GM12872 (cell line): ENCODE measurements around the gene MAGEF1.
A peak's percentile ranks its signal among the peaks of the same experiment; 100 is the strongest.

Source experiments
- CTCF ChIP-seq: IDR thresholded peaks from 3 replicates; pipeline ENCODE4 v1.5.1; 2011; ENCODE audit warnings: low read depth, mild to moderate bottlenecking, low read length, moderate library complexity; ENCODE audit not compliant: insufficient read depth

Gene MAGEF1

GRCh38 chr3:184748219-184749135 is 36.6 kb upstream of the MAGEF1 start:
- TF ChIP-seq CTCF: peak; percentile 48; the same call in 2 of the 3 replicates

GRCh38 chr3:184746131-184747120 is 34.6 kb upstream of the MAGEF1 start:
- TF ChIP-seq CTCF: no peak

DNA sequence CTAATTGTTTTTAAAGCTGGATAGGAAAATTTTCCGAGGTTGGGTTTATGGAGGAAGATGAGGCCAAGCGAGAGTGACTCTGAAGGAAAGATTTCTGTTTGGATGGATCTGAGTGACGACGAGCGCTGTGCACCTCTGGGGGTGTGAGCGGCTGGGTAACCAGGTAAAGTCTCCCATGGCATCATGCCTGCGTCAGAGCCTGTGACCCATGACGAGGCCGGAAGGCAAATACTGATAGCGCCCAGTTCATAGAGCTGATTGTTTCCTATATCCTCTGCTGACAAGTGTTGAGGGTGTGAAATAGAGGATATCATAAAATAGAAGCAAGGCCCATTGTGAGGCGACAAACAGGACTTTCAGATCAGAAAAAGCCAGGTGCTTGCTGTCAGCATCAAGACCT is 33.7 kb upstream of the MAGEF1 start:
- no peak for TF ChIP-seq CTCF

GRCh38 chr3:184743248-184743647 is 31.4 kb upstream of the MAGEF1 start:
- TF ChIP-seq CTCF: no peak

- TF ChIP-seq CTCF: no peak
These were observed 30.8 kb upstream of the MAGEF1 start for GRCh38 chr3:184742676-184743135.

GRCh38 chr3:184741798-184742675 is 30.2 kb upstream of the MAGEF1 start:
- TF ChIP-seq CTCF: 0 out of 3 replicates have a peak, but pooled peaks have one; percentile 12
